Measurements from ENCODE around the gene OR8B8.
"Not testable (repeated sequence)": the region's sequence is repeated elsewhere in the genome, so short reads cannot be mapped to it uniquely, and the experiment has no call there.

DNA sequence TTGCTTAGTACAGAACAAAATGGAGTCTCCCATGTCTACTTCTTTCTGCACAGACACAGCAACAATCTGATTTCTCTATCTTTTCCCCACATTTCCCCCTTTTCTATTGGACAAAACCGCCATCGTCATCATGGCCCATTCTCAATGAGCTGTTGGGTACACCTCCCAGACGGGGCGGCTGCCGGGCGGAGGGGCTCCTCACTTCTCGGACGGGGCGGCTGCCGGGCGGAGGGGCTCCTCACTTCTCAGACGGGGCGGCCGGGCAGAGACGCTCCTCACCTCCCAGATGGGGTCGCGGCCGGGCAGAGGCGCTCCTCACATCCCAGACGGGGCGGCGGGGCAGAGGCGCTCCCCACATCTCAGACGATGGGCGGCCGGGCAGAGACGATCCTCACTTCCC, 42.3 kb downstream of the OR8B8 start:
- TF ChIP-seq, protein P1, sequence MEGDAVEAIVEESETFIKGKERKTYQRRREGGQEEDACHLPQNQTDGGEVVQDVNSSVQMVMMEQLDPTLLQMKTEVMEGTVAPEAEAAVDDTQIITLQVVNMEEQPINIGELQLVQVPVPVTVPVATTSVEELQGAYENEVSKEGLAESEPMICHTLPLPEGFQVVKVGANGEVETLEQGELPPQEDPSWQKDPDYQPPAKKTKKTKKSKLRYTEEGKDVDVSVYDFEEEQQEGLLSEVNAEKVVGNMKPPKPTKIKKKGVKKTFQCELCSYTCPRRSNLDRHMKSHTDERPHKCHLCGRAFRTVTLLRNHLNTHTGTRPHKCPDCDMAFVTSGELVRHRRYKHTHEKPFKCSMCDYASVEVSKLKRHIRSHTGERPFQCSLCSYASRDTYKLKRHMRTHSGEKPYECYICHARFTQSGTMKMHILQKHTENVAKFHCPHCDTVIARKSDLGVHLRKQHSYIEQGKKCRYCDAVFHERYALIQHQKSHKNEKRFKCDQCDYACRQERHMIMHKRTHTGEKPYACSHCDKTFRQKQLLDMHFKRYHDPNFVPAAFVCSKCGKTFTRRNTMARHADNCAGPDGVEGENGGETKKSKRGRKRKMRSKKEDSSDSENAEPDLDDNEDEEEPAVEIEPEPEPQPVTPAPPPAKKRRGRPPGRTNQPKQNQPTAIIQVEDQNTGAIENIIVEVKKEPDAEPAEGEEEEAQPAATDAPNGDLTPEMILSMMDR (IDR thresholded peaks at IDR 0.05) = not testable (repeated sequence)
- not testable (repeated sequence) for TF ChIP-seq POLR2A (IDR thresholded peaks at IDR 0.05)

All from esophagus squamous epithelium (tissue), 4 donors.